Psoas muscle (tissue), 8 donors: ENCODE results near the gene HOXA11. TPM values are rescaled to one million over a fixed set of nuclear protein-coding genes. Genes with fewer than 3 reads are reported as not detected.

Experiments
- ATAC-seq, 4 donors: fragments of 200-7000 bp; cut with Tn5 transposase; one replicate each; pipeline ENCODE4 v1.9.1; 2020; ENCODE audit warnings: moderate library complexity in 3 of 4, mild to moderate bottlenecking in 2 of 4
- DNase-seq, 2 donors: peaks; one replicate each; pipeline ENCODE4 v3.0.0-alpha.2; 2020
- H3K27ac ChIP-seq: fragments of 200-600 bp; one replicate; pipeline ENCODE4 v1.8.0; 2022
- H3K27me3 ChIP-seq, 3 donors: fragments of 200-600 bp in 1 of 3; one replicate each; pipeline versions ENCODE4 v1.6.1 to v1.8.0; 2013 to 2022; ENCODE audit warnings: low read length in 2 of 3, mild to moderate bottlenecking in 2 of 3, moderate library complexity in 1 of 3; ENCODE audit not compliant: insufficient read depth in 3 of 3
- H3K36me3 ChIP-seq, 2 donors: fragments of 200-600 bp in 1 of 2; one replicate each; pipeline versions ENCODE4 v1.6.1 to v1.8.0; 2013 to 2022; ENCODE audit warnings: low read depth in 1 of 2, mild to moderate bottlenecking in 1 of 2, moderate library complexity in 1 of 2; ENCODE audit not compliant: insufficient read depth in 1 of 2
- H3K4me1 ChIP-seq: fragments of 200-600 bp; one replicate; pipeline ENCODE4 v1.8.0; 2022
- H3K4me3 ChIP-seq: fragments of 200-600 bp; one replicate; pipeline ENCODE4 v1.8.0; 2022; ENCODE audit warnings: mild to moderate bottlenecking
- H3K9me3 ChIP-seq: fragments of 200-600 bp; one replicate; pipeline ENCODE4 v1.8.0; 2022
- CTCF ChIP-seq: fragments of 200-600 bp; IDR thresholded peaks from one replicate; pipeline ENCODE4 v1.8.0; 2022; ENCODE audit warnings: antibody characterized with exemption
- WGBS, 3 donors: extraction: QIAGEN DNeasy Blood & Tissue Kit; methylation state at CpG; one replicate each; pipeline versions ENCODE4 v1.1.6 to v1.1.7; 2013; 5-methylcytosine and 5-hydroxymethylcytosine counted together
- intact Hi-C, 2 donors: fragments of 100-400 bp; cut with DNase I; formaldehyde crosslinking; loops; one replicate each; pipeline versions ENCODE4 v1.11.0 to v1.14.2; 2022
- polyA plus RNA-seq, 3 donors: library from polyadenylated mRNA; stranded (reverse); fragments of 200-250 nt; gene quantifications; one replicate each; pipeline ENCODE4 v1.2.3, GENCODE V29; 2013
- total RNA-seq, 4 donors: library from RNA; stranded (reverse); fragmentation: NEBNext Ultra II Directional in 2 of 4; extraction: Animal tissue kit (Norgen Biotek cat#: 25700) in 2 of 4; gene quantifications; one replicate each; pipeline versions ENCODE4 v1.2.1 to v1.2.4, GENCODE V29; 2021 to 2023
- donor health status: healthy with polysubstance abuse.
- donor health status: DM: no; HTN: no; CAD: no; lungs with moderate emphysema.
- donor health status: Bipolar disorder and iron deficiency.
- donor health status: healthy.
- donor health status: DM: yes; HTN: yes; CAD: no.
- donor health status: DM: no; HTN: no; CAD: no.
- donor health status: DM: no; HTN: no; CAD: no.
- donor health status: DM: yes; HTN: yes; CAD: no.

The HOXA11 gene
- total and polyA plus RNA-seq, 7 donors, result 0.08 to 1.1 (median 0.57) TPM; not detected in 3

GRCh38 chr7:27208998-27209397 is 24.0 kb upstream of the HOXA11 start:
- intact Hi-C loops, result no loop called here
- no peak for TF ChIP-seq CTCF
- Histone ChIP-seq H3K4me1 (peaks cover 14% of the 10 kb centered on the region), H3K27me3 (peaks cover 0 to 82% (median 39%) of the 10 kb centered on the region in 3 donors), H3K27ac (no peak overlapping the region), H3K36me3 (no peaks in the 10 kb centered on the region), H3K9me3 (no peaks in the 10 kb centered on the region), H3K4me3 (no peak overlapping the region)
- ATAC-seq (no peak), DNase-seq (no peak)
- 92 to 97% (median 93%) methylated on average over 4 of the region's 4 CpGs for WGBS, 3 donors

GRCh38 chr7:27207348-27207985 is 22.4 kb upstream of the HOXA11 start:
- ATAC-seq (no peak), DNase-seq (no peak)
- 70 to 76% (median 73%) methylated on average over 7 of the region's 7 CpGs for WGBS, 3 donors
- peaks cover 0 to 84% (median 40%) of the 10 kb centered on the region in 3 donors for H3K27me3 ChIP-seq
- no peaks in the 10 kb centered on the region for H3K36me3 ChIP-seq
- intact Hi-C loops, result no loop called here
- H3K27ac ChIP-seq, result no peak overlapping the region
- H3K4me1 ChIP-seq, result peaks cover 14% of the 10 kb centered on the region
- H3K4me3 ChIP-seq, result no peak overlapping the region
- H3K9me3 ChIP-seq, result no peaks in the 10 kb centered on the region
- no peak for TF ChIP-seq CTCF

- WGBS, 3 donors, result 13 to 21% (median 19%) methylated on average over 52 of the region's 52 CpGs
- DNase-seq (no peak), ATAC-seq (peak in 1 of 4 donors; percentile 8)
- H3K27ac ChIP-seq, result no peak overlapping the region
- peaks cover 0 to 84% (median 48%) of the 10 kb centered on the region in 3 donors for H3K27me3 ChIP-seq
- TF ChIP-seq CTCF, result no peak
- H3K4me3 ChIP-seq, result peak overlapping the region; percentile 50
- H3K4me1 ChIP-seq, result peaks cover 11% of the 10 kb centered on the region
- intact Hi-C loops, result no loop called here
- H3K36me3 ChIP-seq, result no peaks in the 10 kb centered on the region
- no peaks in the 10 kb centered on the region for H3K9me3 ChIP-seq
Observed at GRCh38 chr7:27205325-27206280, 20.6 kb upstream of the HOXA11 start.

GRCh38 chr7:27204851-27205322 is 19.9 kb upstream of the HOXA11 start:
- no peak overlapping the region for H3K27ac ChIP-seq
- H3K4me3 ChIP-seq, result peak overlapping the region; percentile 50
- WGBS, 3 donors, result 5 to 10% (median 7%) methylated on average over 41 of the region's 41 CpGs
- H3K27me3 ChIP-seq, result peaks cover 0 to 87% (median 52%) of the 10 kb centered on the region in 3 donors
- intact Hi-C loops, result no loop called here
- peak in 3 of 4 donors; percentile 25 to 31 (median 29) for ATAC-seq
- H3K36me3 ChIP-seq, result no peaks in the 10 kb centered on the region
- DNase-seq, result no peak
- no peaks in the 10 kb centered on the region for H3K9me3 ChIP-seq
- TF ChIP-seq CTCF, result no peak
- H3K4me1 ChIP-seq, result peaks cover 9% of the 10 kb centered on the region
